ENCODE data around the gene CSTA.

The CSTA gene, protein sequence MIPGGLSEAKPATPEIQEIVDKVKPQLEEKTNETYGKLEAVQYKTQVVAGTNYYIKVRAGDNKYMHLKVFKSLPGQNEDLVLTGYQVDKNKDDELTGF

DNA sequence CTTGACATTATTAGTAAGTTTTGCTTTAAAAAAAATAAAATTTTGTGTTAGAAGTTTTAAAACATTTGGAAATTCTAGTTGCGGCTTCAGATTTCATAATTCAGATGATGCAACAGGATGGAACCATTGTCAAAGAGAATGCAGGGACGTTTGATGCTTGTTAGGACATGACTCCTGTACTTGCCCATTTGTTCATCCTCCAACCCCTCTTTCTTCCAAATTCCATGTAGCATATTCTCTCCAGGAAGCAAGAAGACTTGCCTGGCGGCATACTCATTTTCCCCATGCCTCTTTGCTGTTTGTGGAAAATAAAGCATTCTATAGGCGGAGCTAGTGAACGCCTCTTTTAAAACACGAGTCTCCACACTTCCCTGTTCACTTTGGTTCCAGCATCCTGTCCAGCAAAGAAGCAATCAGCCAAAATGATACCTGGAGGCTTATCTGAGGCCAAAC, at the start of gene CSTA:
TSS of gene CSTA (plus strand) at position 378 of the 453 bp plus-strand sequence. CDS start at position 423, 45 bp downstream.
- DNase-seq, result no peak

DNA sequence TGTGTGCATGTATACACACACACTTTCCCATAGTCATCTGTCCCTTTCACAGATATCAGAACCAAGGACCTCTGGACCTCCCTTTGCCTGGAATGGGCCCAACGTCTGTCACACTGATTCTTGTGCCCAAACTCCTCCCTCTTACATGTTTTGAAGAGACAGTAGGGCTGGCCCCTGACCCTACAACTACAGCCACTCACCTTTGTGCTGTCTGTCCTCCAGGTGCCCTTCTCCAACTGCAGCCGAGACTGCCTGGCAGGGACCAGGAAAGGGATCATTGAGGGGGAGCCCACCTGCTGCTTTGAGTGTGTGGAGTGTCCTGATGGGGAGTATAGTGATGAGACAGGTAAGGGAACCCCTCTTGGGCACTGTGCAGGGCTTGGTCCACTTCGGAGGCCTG, 43.2 kb upstream of the CSTA start:
- DNase-seq, result no peak

DNA sequence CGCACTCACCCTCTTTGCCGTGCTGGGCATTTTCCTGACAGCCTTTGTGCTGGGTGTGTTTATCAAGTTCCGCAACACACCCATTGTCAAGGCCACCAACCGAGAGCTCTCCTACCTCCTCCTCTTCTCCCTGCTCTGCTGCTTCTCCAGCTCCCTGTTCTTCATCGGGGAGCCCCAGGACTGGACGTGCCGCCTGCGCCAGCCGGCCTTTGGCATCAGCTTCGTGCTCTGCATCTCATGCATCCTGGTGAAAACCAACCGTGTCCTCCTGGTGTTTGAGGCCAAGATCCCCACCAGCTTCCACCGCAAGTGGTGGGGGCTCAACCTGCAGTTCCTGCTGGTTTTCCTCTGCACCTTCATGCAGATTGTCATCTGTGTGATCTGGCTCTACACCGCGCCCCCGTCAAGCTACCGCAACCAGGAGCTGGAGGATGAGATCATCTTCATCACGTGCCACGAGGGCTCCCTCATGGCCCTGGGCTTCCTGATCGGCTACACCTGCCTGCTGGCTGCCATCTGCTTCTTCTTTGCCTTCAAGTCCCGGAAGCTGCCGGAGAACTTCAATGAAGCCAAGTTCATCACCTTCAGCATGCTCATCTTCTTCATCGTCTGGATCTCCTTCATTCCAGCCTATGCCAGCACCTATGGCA, 41.1 kb upstream of the CSTA start:
- no peak for DNase-seq

DNA sequence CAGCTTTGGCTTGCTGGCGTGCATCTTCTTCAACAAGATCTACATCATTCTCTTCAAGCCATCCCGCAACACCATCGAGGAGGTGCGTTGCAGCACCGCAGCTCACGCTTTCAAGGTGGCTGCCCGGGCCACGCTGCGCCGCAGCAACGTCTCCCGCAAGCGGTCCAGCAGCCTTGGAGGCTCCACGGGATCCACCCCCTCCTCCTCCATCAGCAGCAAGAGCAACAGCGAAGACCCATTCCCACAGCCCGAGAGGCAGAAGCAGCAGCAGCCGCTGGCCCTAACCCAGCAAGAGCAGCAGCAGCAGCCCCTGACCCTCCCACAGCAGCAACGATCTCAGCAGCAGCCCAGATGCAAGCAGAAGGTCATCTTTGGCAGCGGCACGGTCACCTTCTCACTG, 40.6 kb upstream of the CSTA start:
- DNase-seq, result no peak

DNA sequence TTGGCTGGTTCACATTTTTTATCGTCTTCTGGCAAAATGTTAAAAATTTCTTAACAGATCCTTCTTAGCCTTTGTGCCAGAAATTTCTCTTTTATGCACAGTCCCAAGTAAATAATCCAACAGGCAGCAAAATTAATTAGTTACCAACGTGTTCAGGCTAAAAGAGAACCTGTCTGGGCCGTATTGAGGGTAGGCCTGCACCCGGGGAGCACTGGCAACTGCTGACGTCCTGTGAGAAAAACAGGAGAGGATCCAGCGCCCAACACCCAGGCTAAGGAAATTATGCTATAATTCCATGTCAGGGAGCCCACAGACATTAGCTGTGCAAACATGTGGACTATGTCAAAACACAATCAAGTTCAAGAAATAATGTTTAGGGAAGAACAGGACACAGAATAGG, 30.7 kb upstream of the CSTA start:
- no peak for DNase-seq

DNA sequence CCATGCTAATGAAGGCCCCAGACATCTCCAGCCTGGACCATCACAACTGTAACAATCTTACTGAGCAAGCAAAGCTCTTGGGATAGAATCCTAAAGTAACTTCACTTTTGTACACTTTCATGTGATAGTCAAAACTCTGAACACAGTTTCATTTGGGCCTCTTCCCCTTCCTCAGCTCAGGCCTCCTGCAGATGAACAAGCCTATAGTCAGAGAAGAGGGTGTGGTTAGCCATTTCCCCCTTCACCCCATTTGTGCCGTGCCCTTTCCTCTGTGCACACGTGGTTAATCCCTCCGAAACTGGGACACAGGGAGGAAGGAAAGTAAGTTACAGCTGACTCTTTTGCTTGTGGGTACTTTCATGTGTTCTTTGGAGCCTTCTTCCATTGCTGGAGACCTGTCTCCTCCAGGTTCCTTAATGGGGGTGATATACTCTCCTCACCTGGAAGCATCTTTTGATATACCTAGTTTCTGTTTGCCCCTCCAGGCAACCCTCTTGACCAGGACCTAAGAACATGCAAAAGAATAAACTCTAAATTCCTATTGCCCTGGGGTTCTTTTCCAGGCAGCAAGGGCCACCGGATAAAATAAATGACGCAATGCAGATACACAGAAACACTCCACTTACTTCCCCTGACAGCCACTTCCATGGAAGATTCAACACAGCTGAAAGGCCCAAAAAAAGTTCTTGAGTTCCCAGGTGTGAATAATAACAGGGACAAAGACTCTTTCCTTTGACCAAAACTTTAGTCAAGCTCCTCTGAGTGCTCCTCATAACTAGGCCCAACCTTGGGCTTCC, 29.6 kb upstream of the CSTA start:
- no peak for DNase-seq

DNA sequence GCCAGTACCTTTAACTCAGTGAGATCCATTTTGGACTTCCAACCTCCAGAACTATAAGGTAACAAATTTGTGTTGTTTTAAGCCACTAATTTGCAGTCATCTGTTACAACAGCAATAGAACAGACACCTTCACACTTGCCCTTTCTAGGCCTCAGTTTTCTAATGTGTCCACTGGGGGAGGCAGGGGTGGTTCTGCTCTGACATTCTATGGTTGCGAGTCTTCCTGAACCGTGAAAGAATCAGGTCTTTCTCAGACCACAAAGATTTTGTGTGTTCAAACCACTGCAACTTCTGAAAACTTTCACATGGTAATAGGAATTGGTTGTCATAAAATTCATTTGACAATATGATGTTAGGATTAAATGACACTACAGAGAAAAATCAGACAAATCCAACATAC, 26.8 kb upstream of the CSTA start:
- no peak for DNase-seq

DNA sequence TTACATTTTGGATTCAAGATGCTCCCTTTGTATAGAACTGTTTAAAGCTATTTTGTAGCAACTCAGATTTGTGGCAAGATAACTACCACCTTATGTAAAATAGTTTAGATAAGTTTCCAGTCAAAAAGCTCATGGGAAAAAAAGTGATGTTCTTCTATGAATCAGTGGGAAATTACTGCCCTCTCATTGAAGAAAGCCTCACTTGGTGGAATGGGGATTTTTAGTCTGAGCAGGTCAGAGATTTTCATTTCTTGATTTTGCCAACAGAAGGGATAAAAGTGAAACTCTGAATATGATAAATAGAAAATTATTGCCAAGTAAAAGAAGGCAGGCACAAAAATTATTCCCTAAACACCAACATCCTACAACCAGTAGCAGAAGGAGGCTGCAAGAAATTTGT, 25.8 kb upstream of the CSTA start:
- no peak for DNase-seq

DNA sequence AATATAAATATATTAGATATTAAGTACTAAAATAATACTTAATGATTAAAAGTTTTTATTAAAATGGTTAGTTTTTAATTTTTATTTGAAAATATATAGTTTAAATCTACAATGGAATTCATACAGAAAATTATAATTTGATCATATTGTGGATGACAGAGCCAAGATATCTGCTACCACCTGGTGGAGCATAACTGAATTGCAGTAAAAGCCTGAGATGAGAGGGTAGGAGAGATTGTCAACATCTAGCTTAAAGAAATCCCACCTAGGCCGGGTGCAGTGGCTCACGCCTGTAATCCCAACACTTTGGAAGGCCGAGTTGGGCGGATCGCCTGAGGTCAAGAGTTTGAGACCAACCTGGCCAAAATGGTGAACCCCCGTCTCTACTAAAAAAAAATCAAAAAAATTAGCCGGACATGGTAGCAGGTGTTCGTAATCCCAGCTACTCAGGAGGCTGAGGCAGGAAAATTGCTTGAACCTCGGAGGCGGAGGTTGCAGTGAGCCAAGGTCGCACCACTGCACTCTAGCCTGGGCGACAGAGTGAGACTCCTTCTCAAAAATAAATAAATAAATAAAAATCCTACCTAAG, 25.1 kb upstream of the CSTA start:
- peak; percentile 39 for DNase-seq

DNA sequence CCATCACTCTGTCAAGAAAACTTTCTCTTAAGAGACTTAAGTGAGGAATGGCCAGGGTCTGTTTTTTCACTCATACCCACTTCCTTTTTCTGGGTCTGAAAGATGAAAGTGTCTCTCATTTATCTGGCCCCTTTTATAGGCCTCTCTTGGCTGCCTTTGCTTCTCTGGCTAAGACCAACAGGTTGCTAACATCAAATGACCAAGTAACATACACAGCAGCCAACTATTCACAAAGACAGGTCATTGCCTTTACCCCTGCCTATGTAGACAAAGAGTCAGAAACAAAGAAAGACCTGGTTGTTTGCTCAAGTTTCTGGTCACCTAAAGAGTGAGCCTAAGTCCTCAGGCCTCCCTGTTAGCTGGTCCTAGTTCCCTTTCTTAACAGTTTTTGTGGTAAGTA, 24.0 kb upstream of the CSTA start:
- no peak for DNase-seq

DNA sequence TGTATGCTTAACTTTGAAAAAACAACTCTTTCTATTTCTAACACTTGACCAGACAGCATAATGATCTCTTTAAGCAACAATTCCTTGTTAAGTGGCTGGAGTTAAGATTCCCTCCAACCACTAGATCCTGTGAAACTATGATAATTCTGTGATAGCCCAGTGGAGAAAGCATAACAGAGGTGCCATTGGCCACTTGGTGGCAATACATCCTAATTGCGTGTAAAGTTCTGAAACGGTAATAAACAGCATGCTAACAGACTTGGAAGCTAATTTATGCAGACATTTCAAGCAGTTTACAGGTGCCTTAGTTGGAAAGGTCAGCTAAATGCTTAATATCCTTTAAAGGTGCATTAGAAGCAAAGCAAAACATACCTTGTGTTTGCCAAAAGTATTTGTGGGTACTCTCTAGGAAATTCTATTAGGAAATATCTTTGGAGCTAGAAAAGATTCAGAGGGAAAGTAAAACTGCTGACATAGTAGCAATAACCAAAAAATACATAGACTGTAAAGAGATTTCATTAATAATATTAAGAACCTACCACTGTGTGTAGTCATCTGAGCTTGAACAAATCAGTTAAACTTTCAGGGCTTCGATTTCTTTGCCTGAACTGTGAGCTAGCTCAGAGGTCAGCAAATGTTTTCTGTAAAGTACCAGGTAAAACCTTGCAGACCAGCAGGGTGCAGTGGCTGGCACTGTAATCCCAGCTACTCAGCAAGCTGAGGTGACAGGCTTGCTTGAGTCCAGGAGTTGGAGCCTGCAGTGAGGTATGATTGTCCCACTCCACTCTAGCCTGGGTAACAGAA, 19.0 kb upstream of the CSTA start:
- DNase-seq, result no peak

DNA sequence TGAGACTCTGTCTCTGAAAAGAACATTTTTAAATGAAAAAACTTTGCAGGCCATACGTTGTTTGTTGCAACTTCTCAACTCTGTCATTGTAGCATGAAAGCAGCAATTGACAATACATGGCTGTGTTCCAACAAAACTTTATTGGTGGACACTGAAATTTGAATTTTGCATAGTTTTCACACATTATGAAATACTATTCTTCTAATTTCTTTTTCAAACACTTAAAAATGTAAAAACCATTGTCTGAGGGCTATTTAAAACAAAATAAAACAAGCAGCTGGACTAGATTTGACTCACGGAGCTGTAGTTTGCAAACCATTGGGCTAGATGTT, 18.5 kb upstream of the CSTA start:
- DNase-seq, result no peak

DNA sequence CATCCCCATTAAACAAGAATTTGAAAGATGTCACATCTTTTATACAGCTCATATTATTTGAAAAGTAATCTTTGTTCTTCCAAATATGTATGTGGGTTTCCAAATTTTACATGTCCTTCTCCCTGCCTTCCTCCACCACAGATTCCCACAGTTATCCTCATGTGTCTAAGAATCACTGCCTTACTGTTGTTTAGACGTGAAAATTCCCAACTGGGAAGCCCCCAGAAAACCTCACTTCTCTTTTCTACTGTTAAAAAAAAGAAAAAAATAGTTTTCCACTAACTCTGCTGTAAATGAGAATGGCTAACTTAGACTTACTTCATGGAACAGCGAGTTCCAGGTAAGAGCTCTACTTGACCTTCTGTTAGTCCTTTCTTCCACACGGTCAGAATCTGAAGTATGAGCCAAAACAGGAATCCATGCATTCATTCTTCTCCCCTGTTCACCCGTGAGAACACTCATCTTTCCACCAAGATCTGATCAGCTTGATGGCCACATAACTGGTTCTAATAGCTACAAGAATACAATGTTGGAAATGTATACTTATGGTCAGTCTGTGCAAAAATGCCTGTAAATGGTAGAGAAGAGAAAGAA, 17.9 kb upstream of the CSTA start:
- no peak for DNase-seq

DNA sequence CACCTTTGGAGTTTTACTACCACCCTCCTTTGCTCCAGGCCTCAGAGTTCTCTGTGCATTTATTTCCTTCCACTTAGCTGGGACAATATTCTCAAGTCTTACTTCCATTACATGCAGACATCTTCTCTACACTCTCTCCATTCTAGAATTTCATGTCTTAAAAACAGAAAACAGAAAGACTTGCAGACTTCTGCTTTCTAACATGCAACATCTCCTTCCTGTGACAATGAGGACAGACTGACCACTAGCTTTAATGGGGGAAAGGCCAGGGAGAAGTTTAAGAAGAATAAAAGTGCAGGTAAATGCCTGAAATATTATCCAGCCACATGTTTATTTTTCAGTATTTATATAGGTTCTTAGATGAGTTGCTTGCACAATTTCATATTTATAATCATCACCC, 17.1 kb upstream of the CSTA start:
- DNase-seq, result no peak

DNA sequence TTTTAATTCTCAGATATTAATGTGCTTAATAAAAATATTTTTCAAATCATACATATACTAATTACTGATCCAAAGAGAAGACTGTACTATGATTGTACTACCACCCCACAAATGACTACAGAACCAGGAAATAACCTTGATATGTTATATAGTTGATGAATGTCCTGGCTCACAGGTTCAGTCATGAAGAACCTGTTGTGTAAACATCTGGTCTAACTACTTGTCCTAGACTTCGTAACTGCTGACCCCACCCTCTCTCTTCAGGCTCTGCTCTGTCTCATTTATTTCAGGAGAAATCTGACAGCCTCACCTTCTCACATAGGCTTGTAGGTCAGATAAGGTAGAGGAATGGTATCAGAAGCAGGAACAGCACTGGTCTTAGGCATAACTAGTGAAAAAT, 14.7 kb upstream of the CSTA start:
- no peak for DNase-seq

DNA sequence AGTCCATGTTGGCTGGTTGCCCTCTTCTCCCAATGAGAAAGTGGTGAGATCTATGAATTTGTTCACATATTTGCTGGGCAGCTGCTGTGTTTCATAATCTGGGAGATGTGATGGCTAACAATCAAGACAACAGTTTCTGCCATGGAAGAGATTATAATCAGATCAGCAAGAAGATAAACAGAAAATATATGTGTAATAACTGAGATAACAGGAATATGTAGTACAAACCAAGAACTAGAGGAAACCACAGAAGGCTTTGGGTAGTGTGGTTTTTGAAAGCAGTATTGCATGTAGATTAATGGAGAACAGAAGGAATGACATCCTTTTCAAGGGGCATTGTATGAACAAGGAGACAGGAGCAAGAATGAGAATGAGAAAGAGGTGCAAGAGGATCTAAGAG, 12.2 kb upstream of the CSTA start:
- no peak for DNase-seq

DNA sequence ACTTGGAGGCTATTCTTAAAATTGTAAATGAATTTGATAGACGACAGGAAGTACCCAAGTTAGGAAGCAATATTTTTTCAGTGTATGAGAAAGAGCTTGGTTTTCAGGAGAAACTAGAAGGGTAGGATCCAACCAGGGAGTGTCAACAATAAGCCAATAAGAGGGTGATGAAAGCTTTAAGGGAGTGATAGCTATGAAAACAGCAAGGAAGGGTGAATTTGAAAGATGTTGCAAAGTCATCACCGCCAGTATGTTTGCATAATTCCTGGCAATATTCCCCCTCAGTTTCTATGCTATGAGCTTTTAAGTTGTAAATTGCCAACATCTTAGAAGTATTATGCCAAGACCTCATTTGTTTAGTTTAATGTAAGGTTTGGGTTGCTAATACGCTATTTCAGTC, 11.8 kb upstream of the CSTA start:
- DNase-seq, result no peak

DNA sequence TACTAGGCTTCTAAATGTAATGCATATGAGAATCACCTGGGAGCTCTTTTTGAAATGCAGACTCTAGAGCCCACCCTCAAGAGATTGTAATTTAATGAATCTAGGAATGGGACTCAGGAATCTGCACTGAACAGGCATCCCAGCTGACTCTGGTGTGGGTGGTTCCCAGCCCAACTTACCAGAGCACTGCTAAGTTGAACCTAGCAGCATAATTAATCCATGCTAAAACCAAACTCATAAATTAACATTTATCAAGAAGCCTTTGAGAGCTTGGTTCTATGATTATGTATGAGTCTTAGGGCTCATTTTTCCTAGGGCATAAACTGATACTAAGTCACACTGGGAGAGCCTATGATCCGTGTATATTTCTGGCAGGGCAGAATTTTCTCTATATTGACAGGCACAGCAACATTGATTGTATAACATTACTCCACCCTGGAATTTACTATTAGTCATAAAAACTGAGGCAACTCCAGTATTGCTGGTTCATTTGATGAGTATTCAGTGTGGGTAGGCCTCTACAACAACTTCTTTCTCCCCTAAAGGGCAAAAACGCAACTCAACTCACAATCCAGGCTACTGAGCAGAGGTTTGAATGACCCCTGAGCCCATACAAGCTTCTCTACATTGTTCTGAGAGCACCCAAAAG, 10.7 kb upstream of the CSTA start:
- no peak for DNase-seq

DNA sequence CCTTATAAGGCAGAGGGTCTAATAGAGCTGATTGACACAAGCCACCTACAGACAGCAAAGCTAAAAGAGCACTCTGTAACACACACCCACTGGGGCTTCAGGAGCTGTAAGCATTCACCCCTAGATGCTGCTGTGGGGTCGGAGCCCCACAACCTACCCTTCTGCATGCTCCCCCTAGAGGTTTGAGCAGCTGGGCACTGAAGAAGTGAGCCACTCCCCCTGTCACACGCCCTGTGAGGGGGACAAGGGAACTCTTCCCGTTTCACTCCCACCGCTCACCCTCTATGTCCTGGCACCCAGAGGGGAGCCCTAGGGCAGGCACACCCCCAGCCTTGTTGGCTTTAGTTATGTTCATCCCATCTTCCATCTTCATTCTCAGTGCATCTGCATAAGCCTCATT, 9.4 kb upstream of the CSTA start:
- DNase-seq, result no peak

DNA sequence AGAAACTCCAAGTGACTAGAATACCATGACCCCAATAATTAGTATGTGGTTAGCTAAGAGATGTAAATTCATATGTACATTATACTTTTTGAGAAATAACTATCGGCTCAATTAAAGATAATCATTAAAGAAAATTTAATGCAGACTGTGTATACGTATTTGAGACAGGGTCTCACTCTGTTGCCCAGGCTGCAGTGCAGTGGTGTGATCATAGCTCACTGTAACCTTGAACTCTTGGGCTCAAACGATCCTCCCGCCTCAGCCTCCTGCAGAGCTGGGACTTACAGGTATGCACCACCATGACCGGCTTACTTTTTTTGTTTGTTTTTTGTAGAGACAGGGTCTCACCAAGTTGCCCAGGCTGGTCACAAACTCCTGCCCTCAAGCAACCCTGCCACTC, 8.7 kb upstream of the CSTA start:
- DNase-seq, result no peak

DNA sequence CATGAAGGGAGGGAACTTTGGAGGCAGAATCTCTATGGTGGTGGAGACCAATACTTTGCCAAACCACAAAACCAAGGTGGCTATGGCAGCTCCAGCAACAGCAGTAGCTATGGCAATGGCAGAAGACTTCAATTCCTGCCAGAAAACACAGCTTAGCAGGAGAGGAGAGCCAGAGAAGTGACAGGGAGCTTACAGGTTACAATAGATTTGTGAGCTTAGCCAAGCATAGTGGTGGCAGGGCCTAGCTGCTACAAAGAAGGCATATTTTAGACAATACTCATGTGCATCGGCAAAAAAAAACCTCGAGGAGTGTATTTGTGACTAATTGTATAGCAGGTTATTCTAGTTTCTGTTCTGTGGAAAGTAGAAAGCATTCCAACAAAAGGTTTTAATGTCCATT, 6.4 kb upstream of the CSTA start:
- DNase-seq, result no peak
